Endometrial microvascular endothelial cells (primary cell): ENCODE data around the gene RC3H2. TPM values are rescaled to one million over a fixed set of nuclear protein-coding genes. Genes with fewer than 3 reads are reported as not detected.

Experiments
- total RNA-seq: library from RNA; depleted of rRNA; stranded (reverse); fragments of >200 nt; gene quantifications from one replicate; pipeline ENCODE4 v1.2.3, GENCODE V29; 2015; ENCODE audit errors: inconsistent ontology term

The RC3H2 gene
- total RNA-seq, 1 donor from 2014 or later, result 41.8 TPM

Other genes starting within 250 kb of the RC3H2 start
- not detected for gene OR1B1, start 247.7 kb downstream of the RC3H2 start, total RNA-seq
- gene OR1L1, start 243.6 kb downstream of the RC3H2 start, total RNA-seq, result not detected
- gene OR1L3, start 230.2 kb downstream of the RC3H2 start, total RNA-seq, result not detected
- not detected for gene OR1L4, start 181.4 kb downstream of the RC3H2 start, total RNA-seq
- not detected for gene OR1L6, start 163.1 kb downstream of the RC3H2 start, total RNA-seq
- not detected for gene OR5C1, start 116.4 kb downstream of the RC3H2 start, total RNA-seq
- not detected for gene OR1K1, start 105.2 kb downstream of the RC3H2 start, total RNA-seq
- 23.1 TPM for gene PDCL, start 76.8 kb downstream of the RC3H2 start, total RNA-seq
- gene ZBTB6, start 8.0 kb upstream of the RC3H2 start, total RNA-seq, result 7.1 TPM
- gene ZBTB26, start 26.2 kb upstream of the RC3H2 start, total RNA-seq, result 2.0 TPM
- 16.0 TPM for gene RABGAP1, start 35.7 kb upstream of the RC3H2 start, total RNA-seq
- gene GPR21, start 128.3 kb upstream of the RC3H2 start, total RNA-seq, result 0.28 TPM